GM21526 (cell line): ENCODE results near the gene ANAPC4.
"Not testable (repeated sequence)": the region's sequence is repeated elsewhere in the genome, so short reads cannot be mapped to it uniquely, and the experiment has no call there.

Source experiments
- ATAC-seq: cut with Tn5 transposase; IDR thresholded peaks from one replicate; pipeline ENCODE4 v1.9.1; 2021; ENCODE audit warnings: moderate library complexity; ENCODE audit not compliant: unreplicated experiment, low FRiP score

ANAPC4 gene

GRCh38 chr4:25376754-25377571 lies at the start of gene ANAPC4:
Gene ANAPC4 (plus strand): TSS chr4:25377263. CDS start chr4:25377428, 165 bp downstream.
- peak; percentile 97 for ATAC-seq

- ATAC-seq = not testable (repeated sequence)
Observed at GRCh38 chr4:25328463-25328862, 48.6 kb upstream of the ANAPC4 start.

GRCh38 chr4:25330335-25330734 lies 46.7 kb upstream of the ANAPC4 start:
- no peak for ATAC-seq

GRCh38 chr4:25330905-25331808 lies 45.9 kb upstream of the ANAPC4 start:
- peak; percentile 85 for ATAC-seq

- ATAC-seq = no peak
Observed at GRCh38 chr4:25343671-25344070, 33.4 kb upstream of the ANAPC4 start.

GRCh38 chr4:25345744-25346143 lies 31.3 kb upstream of the ANAPC4 start:
- ATAC-seq = no peak

- ATAC-seq = no peak
Observed at GRCh38 chr4:25346913-25347312, 30.1 kb upstream of the ANAPC4 start.

GRCh38 chr4:25347473-25347872 lies 29.6 kb upstream of the ANAPC4 start:
- no peak for ATAC-seq

GRCh38 chr4:25347971-25348370 lies 29.1 kb upstream of the ANAPC4 start:
- no peak for ATAC-seq

GRCh38 chr4:25350561-25350960 lies 26.5 kb upstream of the ANAPC4 start:
- ATAC-seq = no peak

GRCh38 chr4:25351777-25352416 lies 25.2 kb upstream of the ANAPC4 start:
- ATAC-seq = no peak

- ATAC-seq = no peak
Observed at GRCh38 chr4:25356068-25356467, 21.0 kb upstream of the ANAPC4 start.

- no peak for ATAC-seq
Observed at GRCh38 chr4:25358515-25359275, 18.4 kb upstream of the ANAPC4 start.

GRCh38 chr4:25361253-25361652 lies 15.8 kb upstream of the ANAPC4 start:
- ATAC-seq = no peak

GRCh38 chr4:25367004-25367621 lies 9.9 kb upstream of the ANAPC4 start:
- no peak for ATAC-seq

- no peak for ATAC-seq
Observed at GRCh38 chr4:25367877-25368276, 9.2 kb upstream of the ANAPC4 start.

GRCh38 chr4:25368315-25368714 lies 8.7 kb upstream of the ANAPC4 start:
- no peak for ATAC-seq

- no peak for ATAC-seq
Observed at GRCh38 chr4:25370242-25370641, 6.8 kb upstream of the ANAPC4 start.

GRCh38 chr4:25372549-25372948 lies 4.5 kb upstream of the ANAPC4 start:
- ATAC-seq = not testable (repeated sequence)
